NT2/D1 (cell line): ENCODE data around the gene KCNAB3.

Experiments
- DNase-seq: peaks from one replicate; pipeline ENCODE4 v3.0.0-alpha.2; 2011; ENCODE audit warnings: low read depth, low spot score
- H3K27me3 ChIP-seq: 2 replicates; pipeline ENCODE4 v1.6.0; 2011; ENCODE audit warnings: mild to moderate bottlenecking; ENCODE audit not compliant: insufficient read length, insufficient read depth
- H3K36me3 ChIP-seq: 2 replicates; pipeline ENCODE4 v1.6.1; 2011; ENCODE audit warnings: mild to moderate bottlenecking, low read length, mixed read lengths; ENCODE audit not compliant: insufficient read depth, insufficient read length
- H3K4me1 ChIP-seq: 2 replicates; pipeline ENCODE4 v1.5.1; 2011; ENCODE audit not compliant: insufficient read depth, insufficient read length
- H3K4me3 ChIP-seq: 2 replicates; pipeline ENCODE4 v1.5.1; 2011; ENCODE audit warnings: low read depth; ENCODE audit not compliant: insufficient read length
- H3K9ac ChIP-seq: 2 replicates; pipeline ENCODE4 v1.6.0; 2011; ENCODE audit warnings: low read depth; ENCODE audit not compliant: insufficient read length
- H3K9me3 ChIP-seq: 2 replicates; pipeline ENCODE4 v1.5.1; 2011; ENCODE audit warnings: mild to moderate bottlenecking, low read length; ENCODE audit not compliant: insufficient read depth
- SUZ12 ChIP-seq: IDR thresholded peaks from 2 replicates; pipeline ENCODE4 v1.6.1; 2011; ENCODE audit not compliant: insufficient read length, insufficient read depth; ENCODE audit errors: extremely low read depth
- YY1 ChIP-seq: IDR thresholded peaks from 2 replicates; pipeline ENCODE4 v1.6.1; 2011; ENCODE audit not compliant: insufficient read length, insufficient read depth
- ZNF274 ChIP-seq: IDR thresholded peaks from 2 replicates; pipeline ENCODE4 v1.6.1; 2011; ENCODE audit warnings: mild to moderate bottlenecking, low read depth, low read length

KCNAB3 gene

DNA sequence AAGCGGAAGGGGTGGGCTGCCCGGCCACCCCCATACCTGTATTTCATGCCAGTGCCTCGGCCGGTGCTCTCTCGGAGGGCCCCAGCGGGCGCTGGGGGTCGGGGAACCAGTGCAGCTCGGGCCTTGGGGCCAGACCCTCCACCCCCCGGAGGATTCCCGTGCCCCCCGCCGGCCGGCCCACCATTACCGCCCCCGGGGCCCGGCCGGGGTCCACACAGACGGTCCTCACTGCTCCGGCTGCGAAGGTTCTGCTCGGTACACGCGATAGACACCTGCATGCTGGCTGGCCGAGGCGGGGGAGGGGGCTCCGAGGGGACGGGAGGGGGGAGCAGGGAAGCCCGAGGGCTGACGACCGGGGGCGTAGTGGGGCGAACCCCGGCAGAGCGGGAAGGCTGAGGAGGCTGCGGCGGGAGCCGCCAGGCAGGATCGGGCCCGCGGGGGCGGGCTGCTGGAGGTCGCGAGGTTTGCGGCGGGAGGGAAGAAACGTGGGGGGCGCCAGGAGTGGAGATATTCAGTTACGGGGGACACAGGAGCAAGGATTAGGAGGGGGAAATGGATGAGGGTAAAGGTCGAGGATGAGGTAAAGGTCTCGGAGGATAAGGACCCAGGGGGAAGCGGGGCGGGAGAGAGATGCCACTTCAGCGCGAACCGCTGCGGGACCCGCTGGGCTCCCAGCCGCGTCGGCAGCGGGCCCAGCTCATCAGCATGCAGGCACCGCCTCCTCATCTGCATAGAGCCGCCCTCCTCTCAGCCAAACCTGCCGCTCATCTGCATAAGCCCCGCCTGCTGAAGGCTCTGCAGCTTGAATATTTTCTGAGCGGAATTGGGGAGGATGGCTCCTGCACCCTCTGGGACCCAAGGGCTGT lies at the start of gene KCNAB3:
KCNAB3 (minus strand) TSS at position 699 of the 866 bp plus-strand sequence; CDS start at position 278, 421 bp downstream.
- H3K9me3 ChIP-seq = no peaks in the 10 kb centered on the region
- H3K36me3 ChIP-seq = peaks cover 4% of the 10 kb centered on the region
- H3K27me3 ChIP-seq = peaks cover 13% of the 10 kb centered on the region
- DNase-seq = no peak
- H3K9ac ChIP-seq = peak within 1 kb of the TSS; percentile 68
- TF ChIP-seq YY1 (no peak), SUZ12 (no peak), ZNF274 (no peak)
- peaks cover 6% of the 10 kb centered on the region for H3K4me1 ChIP-seq
- H3K4me3 ChIP-seq = peak within 1 kb of the TSS; percentile 40

DNA sequence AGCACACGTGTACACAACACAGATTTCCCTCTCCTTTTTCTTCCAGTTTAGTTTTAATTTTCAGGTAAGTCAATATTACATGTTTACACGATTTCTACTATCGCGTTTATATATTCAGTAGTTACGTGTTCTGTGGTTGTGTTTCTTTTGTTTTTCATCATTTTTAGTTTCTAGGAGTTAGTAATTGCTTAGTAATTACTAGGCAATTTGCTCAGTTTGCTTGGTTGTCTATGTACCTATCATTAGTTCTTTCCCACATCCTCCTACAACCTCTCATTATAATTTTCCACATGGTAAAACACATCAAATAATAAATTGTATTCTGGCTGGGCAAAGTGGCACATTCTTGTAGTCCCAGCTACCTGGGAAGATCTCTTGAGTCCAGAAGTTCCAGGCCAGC lies 48.1 kb upstream of the KCNAB3 start:
- TF ChIP-seq YY1 = no peak
- no peak for TF ChIP-seq SUZ12
- no peak for TF ChIP-seq ZNF274

DNA sequence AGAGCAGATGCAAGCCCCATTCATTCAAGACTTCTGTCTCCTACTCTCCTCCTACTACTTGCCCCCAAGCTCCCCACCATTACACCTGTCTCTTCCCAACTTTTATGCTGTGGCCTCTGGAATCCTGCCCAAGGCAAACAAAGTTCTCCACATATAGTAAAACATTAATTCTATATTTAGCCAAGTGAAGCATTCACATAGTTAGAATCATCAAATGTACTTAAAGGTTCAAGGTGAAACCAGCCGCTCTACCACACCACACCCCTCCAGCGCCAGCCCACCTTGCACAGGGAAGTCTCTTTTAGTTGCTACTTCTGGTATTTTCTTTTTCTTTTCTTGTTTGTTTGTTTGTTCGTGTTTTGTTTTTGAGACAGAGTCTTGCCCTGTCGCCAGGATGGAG lies 47.4 kb upstream of the KCNAB3 start:
- H3K9me3 ChIP-seq = peaks cover 15% of the 10 kb centered on the region; the same call in 1 of the 2 replicates
- H3K36me3 ChIP-seq = no peaks in the 10 kb centered on the region
- no peak for DNase-seq
- TF ChIP-seq YY1 (no peak), SUZ12 (no peak), ZNF274 (no peak)
- H3K9ac ChIP-seq = no peak overlapping the region
- no peaks in the 10 kb centered on the region for H3K4me1 ChIP-seq
- no peaks in the 10 kb centered on the region for H3K27me3 ChIP-seq
- H3K4me3 ChIP-seq = no peak overlapping the region

More for the DNA sequence above, 48.1 kb upstream of the KCNAB3 start:
- DNase-seq = no peak
- Histone ChIP-seq H3K27me3 (no peaks in the 10 kb centered on the region), H3K9me3 (peaks cover 15% of the 10 kb centered on the region; the same call in 1 of the 2 replicates), H3K9ac (no peak overlapping the region), H3K36me3 (no peaks in the 10 kb centered on the region), H3K4me3 (no peak overlapping the region), H3K4me1 (no peaks in the 10 kb centered on the region)

DNA sequence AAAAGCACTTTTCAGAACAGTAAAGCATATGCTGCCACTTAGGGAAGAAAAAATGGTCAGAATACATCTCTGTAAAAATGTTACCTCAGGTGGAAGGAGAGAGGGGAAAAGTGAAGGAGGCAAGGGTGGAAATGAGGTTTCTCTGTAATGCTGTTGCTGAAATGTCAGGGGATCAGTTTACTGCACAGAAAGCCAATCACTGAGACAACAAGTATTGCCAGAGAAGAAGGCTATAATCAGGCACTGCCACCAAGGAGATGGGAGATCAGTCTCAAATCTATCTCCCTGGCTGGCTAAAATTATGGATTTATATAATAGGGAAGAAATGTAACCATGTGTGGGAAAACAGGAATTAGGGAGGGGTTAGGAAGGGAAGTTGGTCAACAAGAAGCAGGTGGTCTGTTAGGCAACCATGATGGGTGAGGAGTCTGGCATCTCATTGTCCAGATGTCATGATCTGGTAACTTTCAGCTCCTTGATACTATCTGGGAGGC lies 45.0 kb upstream of the KCNAB3 start:
- TF ChIP-seq SUZ12 (no peak), YY1 (no peak), ZNF274 (no peak)
- Histone ChIP-seq H3K36me3 (no peaks in the 10 kb centered on the region), H3K9me3 (peaks cover 15% of the 10 kb centered on the region; the same call in 1 of the 2 replicates), H3K9ac (no peak overlapping the region), H3K4me1 (no peaks in the 10 kb centered on the region), H3K27me3 (no peaks in the 10 kb centered on the region), H3K4me3 (no peak overlapping the region)
- DNase-seq = no peak

DNA sequence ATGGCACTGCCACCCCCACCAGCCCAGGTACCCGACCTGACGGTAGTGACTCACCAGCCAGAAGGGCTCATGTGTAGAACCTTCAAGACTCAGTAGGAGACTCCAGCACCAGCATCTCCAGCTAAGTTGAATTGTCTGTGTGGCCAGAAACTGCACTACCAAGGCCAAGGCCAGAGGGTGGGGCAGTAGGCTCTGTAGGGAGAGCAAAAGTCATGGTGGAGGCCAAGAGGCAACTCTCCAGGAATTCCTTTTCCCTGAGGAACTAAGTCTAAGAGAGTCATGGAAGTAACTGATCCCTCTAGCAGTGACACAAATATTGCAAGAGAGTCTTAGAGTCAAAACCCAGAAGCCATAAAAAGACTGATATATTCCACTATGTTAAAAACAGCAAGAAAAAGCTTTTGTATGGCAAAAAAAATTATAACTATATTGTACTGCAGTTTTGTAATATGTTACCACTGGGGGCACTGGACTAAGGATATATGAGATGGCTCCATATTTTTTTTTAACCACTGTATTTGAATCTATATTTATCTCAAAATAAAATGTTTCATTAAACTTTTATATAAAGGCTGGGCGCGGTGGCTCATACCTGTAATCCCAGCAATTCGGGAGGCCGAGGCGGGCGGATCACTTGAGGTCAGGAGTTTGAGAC lies 42.6 kb upstream of the KCNAB3 start:
- TF ChIP-seq YY1 = no peak
- no peak for TF ChIP-seq ZNF274
- no peak for TF ChIP-seq SUZ12
- H3K27me3 ChIP-seq = no peaks in the 10 kb centered on the region
- no peak for DNase-seq
- H3K9ac ChIP-seq = no peak overlapping the region
- no peak overlapping the region for H3K4me3 ChIP-seq
- no peaks in the 10 kb centered on the region for H3K4me1 ChIP-seq
- no peaks in the 10 kb centered on the region for H3K36me3 ChIP-seq
- peaks cover 15% of the 10 kb centered on the region; the same call in 1 of the 2 replicates for H3K9me3 ChIP-seq

DNA sequence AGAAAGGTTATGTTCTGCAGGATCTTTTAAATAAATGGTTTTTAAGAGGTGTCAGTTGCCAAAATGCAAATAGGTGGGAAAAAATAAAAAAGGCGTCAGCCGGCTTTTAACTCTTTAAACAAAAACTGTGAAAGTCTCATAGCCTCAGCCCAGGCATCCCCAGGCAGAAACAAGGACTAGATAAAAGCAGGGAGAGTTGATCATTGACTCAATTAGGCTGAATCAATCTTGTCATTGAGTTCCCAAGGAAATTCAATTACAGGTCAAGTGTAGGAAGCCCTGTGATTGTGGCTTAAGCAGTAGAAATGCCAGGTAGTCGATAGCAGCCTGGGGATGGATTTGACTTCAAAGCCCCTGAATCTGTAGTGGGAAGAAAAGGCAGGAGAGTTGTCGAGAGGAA lies 42.0 kb upstream of the KCNAB3 start:
- DNase-seq = no peak

DNA sequence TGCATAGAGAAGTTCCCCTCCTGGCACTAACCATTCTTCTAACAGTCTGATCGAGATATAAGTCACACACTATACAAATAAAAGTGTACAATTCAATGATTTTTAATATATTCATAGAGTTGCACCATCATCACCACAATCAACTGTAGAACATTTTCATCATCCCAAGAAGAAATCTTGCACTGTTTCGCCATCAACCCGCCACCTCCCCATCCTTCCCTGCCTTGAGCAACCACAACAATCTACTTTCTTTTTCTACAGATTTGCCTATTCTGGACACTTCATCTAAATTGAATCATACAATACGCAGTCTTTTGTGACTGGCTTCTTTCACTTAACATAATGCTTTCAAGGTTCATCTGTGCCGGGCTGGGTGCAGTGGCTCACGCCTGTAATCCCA lies 39.8 kb upstream of the KCNAB3 start:
- no peak for TF ChIP-seq SUZ12
- no peak for TF ChIP-seq YY1
- no peak for TF ChIP-seq ZNF274
- DNase-seq = no peak
- Histone ChIP-seq H3K27me3 (no peaks in the 10 kb centered on the region), H3K4me1 (no peaks in the 10 kb centered on the region), H3K36me3 (no peaks in the 10 kb centered on the region), H3K9me3 (peaks cover 5% of the 10 kb centered on the region; the same call in 1 of the 2 replicates), H3K4me3 (no peak overlapping the region), H3K9ac (no peak overlapping the region)

More for the DNA sequence above, 42.0 kb upstream of the KCNAB3 start:
- no peaks in the 10 kb centered on the region for H3K27me3 ChIP-seq
- H3K9ac ChIP-seq = no peak overlapping the region
- H3K9me3 ChIP-seq = peaks cover 15% of the 10 kb centered on the region; the same call in 1 of the 2 replicates
- no peak overlapping the region for H3K4me3 ChIP-seq
- TF ChIP-seq ZNF274 (no peak), YY1 (no peak), SUZ12 (no peak)
- no peaks in the 10 kb centered on the region for H3K36me3 ChIP-seq
- no peaks in the 10 kb centered on the region for H3K4me1 ChIP-seq

DNA sequence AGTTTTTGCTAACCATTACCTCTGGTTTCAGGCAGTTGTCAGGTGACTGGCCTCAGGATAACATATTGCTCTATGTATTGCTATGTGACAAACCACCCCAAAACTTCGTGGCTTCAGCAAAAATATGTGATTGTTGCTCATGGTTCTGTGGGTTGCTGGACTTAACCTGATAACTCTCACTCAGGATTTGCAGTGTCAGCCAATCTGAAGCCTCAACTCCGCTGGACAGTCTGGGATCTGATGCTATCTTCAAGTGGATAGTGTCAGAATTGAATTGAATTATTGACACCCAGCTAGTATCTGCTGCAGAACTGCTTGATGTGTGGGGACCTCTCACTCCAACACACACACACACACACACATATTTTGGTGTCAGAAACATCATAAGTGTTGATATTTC lies 38.1 kb upstream of the KCNAB3 start:
- H3K4me3 ChIP-seq = no peak overlapping the region
- TF ChIP-seq ZNF274 = no peak
- no peak for TF ChIP-seq SUZ12
- TF ChIP-seq YY1 = no peak

More for the DNA sequence above, 38.1 kb upstream of the KCNAB3 start:
- H3K9ac ChIP-seq = no peak overlapping the region
- DNase-seq = no peak
- H3K27me3 ChIP-seq = no peaks in the 10 kb centered on the region
- no peaks in the 10 kb centered on the region for H3K36me3 ChIP-seq
- no peaks in the 10 kb centered on the region for H3K4me1 ChIP-seq
- no peaks in the 10 kb centered on the region for H3K9me3 ChIP-seq
